ENCODE data around the gene EXOSC5.

DNA sequence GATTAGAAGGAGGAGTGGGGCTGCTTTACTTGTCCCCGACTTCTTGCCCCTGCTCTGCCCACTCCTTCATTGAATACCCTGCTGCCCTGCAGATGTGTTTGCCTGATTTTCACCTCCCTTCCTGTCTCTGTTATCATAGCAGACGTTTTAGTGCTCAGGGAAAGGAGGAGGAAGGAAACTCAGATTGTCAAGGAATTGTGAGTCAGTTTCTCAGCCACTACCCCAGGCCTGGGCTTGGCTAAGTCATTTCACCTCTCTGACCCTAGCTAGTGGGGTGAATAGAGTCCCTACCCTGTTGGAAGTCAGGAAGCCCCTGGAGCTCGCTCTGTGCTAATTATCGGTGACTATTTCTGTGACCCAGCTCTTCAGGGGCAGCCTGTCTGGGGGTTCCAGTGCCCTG, 4.3 kb upstream of the EXOSC5 start:
- TF ChIP-seq CTCF (IDR thresholded peaks at IDR 0.05; ENCODE audit: poor library complexity) (no peak), EZH2 (IDR thresholded peaks at IDR 0.05; ENCODE audit: borderline replicate concordance) (no peak)
